GM18951 (cell line): ENCODE data around the gene SNCA.

Experiments
- POLR2A ChIP-seq: IDR thresholded peaks from 4 replicates; pipeline ENCODE4 v1.6.1; 2011; ENCODE audit warnings: mild to moderate bottlenecking; ENCODE audit not compliant: insufficient read length, insufficient read depth; ENCODE audit errors: extremely low read depth
- in situ Hi-C: fragments of 300-500 bp; cut with MboI; formaldehyde crosslinking; loops from one replicate; pipeline ENCODE4 v1.12.0; 2022; ENCODE audit warnings: low sequenced_read_pairs, mixed read lengths, inconsistent platforms; ENCODE audit not compliant: unreplicated experiment

Gene SNCA

GRCh38 chr4:89724716-89725115, 112.2 kb downstream of the SNCA start:
- in situ Hi-C loops, result no loop called here
- no peak for TF ChIP-seq POLR2A

DNA sequence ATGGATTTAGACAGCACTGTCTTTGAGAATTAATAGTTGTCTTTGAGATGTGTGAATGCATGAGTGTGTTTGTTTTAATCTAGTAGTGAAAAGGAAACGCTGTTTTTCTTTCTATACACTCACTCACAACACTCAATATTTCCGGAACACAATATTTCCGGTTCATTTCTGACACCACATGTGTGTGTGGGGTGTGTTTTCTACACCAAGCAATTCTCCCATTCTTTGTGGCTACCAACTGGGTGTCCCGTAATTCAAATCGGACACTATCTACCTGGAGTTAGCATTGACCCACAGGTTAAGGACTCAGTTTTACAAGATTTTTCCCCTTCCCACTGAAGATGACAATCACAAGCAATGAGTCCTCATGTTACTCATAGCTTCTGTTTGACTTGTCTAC, 113.9 kb downstream of the SNCA start:
- no peak for TF ChIP-seq POLR2A
- in situ Hi-C loops, result no loop called here

- in situ Hi-C loops, result no loop called here
- no peak for TF ChIP-seq POLR2A
Observed at GRCh38 chr4:89722517-89722916, 114.4 kb downstream of the SNCA start.

GRCh38 chr4:89720981-89721380, 116.0 kb downstream of the SNCA start:
- no peak for TF ChIP-seq POLR2A
- in situ Hi-C loops, result no loop called here

GRCh38 chr4:89719536-89720090, 117.3 kb downstream of the SNCA start:
- no peak for TF ChIP-seq POLR2A
- in situ Hi-C loops, result no loop called here

DNA sequence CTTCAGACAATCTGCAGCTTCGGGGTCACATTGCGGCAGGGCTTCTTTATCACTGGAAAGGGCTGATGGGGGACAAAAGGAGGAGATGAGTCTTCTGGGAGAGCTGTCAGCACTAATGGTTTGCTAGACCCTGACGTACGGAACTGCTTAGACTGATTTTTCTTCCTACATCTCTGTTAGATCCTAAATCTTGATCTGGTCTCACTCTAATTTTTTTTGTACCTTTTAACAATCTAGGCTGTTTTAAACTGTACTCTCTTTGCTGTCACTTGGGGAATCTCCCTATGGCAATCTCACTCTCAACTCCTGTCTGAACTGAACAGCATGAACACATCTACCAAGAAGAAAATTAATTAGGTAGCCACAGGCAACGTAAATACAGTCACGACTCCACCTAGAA, 120.1 kb downstream of the SNCA start:
- no peak for TF ChIP-seq POLR2A

DNA sequence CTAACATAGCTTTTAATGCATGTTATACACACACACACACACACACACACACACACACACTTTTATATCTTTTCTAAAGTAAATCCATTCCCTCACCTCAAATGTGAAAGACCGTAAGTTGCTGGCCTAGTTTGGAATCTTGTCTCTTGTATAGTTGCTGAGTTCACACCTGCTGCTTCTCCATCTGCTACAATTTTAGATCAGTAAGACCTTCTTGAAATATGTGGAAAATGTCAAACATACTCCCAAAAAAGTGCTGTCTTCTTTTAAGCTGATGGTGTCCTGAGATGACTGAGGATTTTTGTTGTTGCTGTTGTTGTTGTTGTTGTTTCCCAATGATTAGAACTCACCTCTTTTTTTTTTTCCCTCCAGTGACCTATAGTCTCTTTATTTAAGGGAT, 121.3 kb downstream of the SNCA start:
- in situ Hi-C loops, result no loop called here

More for the DNA sequence above, 120.1 kb downstream of the SNCA start:
- in situ Hi-C loops, result no loop called here

GRCh38 chr4:89712827-89713226, 124.1 kb downstream of the SNCA start:
- TF ChIP-seq POLR2A, result no peak
- in situ Hi-C loops, result no loop called here

More for the DNA sequence above, 121.3 kb downstream of the SNCA start:
- TF ChIP-seq POLR2A, result no peak

GRCh38 chr4:89712141-89712540, 124.8 kb downstream of the SNCA start:
- TF ChIP-seq POLR2A, result no peak
- in situ Hi-C loops, result no loop called here

DNA sequence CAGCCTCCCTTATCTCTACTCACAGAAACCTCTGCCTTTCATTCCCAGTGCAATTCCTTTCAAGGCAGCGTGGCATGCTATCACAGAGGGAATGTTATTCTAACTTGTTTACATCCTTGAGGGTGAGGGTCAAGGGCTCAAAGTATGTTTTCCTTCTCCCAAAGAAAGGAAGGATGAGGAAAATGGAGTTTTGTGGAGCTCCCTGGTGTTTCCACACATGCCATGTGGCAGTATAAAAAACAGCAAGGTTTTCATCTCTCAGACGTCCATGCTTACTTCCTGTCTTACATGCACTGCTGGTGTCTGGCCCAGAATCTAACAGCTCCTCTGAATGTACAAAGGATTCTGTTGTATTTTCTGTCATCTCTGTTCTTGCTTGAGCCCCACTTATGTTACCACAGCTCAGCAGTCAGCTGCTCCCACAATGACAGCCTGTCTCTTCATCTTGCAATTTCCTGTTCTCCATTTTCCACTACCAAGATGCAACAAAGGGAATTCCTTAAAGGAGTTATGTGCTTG, 128.0 kb downstream of the SNCA start:
- no peak for TF ChIP-seq POLR2A
- in situ Hi-C loops, result no loop called here

DNA sequence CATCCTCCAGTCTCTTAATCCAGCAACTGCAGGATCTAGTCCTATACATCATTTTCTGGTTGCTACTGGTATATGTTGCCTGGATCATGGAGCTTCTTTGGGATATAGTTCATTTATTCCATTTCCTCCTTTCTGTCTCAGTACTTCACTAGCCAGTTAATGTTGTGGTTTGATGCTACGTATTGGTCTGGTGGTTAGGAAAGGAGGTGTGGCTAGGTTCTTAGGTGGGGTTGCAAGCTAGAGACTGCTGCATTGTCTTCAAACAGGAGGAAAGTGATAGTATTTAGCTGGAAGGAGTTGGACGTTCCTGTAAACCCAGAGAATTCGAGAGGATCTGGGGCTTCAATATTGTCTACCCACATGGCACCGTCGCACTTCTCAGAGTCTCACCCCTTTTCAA, 129.5 kb downstream of the SNCA start:
- in situ Hi-C loops, result no loop called here
- TF ChIP-seq POLR2A, result no peak

DNA sequence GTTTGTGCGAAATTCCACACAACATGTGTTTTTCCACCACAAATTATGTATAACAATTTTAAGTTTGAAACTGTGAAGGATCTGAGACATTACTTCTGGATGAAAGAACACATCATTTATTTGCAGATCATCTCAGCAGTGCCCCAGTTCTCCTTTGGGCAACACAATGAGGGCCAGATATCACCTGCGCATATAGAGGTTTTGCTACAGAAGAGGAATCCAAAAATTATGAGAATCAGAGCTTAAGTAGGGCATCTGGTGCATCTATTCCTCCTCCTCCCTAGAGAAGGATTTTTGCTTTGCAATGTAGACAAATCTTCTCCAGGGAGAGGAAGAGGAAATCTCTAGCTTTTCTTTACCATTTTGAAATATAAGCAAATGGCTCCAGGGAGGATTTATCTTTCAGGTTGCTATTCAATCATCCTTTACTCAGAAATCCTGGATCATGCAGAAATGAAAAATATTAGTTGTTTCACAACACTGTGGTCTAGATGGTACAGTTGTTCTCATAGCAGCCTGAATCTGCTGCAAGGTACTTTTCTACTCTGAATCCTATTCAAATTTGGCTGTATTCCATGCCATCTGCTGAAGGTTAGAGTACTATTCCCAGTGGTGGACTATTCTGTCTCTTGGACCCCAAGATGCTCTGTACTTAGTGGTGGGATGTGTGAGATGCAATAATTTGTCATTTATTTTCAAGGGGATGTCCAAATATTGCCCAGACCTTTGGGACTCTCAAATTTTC, 132.1 kb downstream of the SNCA start:
- in situ Hi-C loops, result no loop called here
- TF ChIP-seq POLR2A, result no peak

DNA sequence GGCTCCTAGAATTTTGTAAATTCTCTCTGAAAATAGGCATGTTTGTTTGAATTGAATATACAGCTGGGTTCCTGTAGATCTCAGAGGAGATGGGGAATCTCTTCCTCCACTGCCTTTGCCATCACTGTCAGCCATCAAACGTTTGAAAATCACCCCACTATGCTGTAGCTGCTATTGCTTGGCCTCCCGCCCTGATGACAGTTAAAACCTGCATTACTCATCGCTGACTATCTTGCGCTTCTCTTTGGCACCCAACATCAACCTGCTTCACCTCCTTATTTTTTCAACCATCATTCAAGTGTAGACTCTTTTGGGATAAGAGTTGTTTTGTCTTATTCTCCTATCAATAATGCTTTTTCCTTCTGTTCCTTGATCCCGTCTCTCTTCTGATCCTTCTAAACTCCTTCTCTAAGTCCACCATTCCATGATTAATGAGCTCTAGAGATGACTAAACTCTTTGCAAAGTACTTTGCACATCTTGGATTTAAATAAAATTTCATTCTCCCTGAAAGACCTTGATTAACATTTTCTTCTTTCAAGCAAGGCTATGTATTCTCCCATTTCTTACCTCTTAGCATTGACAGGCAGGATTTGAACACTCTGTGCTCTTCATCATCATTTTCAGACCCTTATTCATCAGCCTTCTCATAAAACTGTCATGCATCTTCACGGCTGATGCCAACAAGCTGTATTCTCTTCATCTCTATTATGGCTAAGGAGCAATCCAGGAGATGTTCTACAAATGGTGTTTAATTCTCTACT, 133.0 kb downstream of the SNCA start:
- in situ Hi-C loops, result no loop called here
- TF ChIP-seq POLR2A, result no peak

DNA sequence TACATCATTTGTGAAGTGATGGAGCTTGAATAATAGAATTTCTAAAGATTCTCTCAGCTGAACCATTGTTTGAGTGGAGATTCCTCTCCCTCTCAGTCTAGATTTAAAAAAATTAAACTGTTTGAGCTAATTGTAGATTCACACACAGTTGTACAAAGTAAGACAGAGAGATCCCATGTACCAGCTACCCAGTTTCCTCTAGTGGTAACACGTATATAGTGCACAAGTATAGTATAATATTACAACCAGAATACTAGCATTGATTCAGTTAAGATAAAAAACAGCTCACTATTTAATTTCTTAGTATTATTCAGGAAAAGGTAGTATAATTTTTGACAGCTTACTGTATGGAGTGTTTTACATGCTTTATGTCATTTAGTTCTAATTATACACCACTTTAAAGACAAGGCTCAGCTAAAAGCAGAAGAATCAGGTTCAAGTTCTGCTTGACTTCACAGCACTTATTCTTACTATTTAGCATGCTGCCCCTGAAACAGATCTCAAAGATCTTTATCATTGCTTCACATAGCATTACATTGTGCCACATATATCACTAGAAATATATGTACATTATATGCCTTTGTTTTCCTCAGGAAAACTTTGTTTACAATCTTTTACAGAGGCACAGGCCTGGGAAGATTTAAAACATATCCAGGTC, 136.1 kb downstream of the SNCA start:
- in situ Hi-C loops, result no loop called here
- TF ChIP-seq POLR2A, result no peak

- TF ChIP-seq POLR2A, result no peak
- in situ Hi-C loops, result no loop called here
Observed at GRCh38 chr4:89685690-89686089, 151.3 kb downstream of the SNCA start.
